LNCAP (cell line): ENCODE data around the gene DNAJB8.

Experiments used
- CTCF ChIP-seq: fragments of 450-650 bp; IDR thresholded peaks from 2 replicates; pipeline ENCODE4 v1.5.1; 2017; ENCODE audit warnings: mild to moderate bottlenecking

DNAJB8 gene

GRCh38 chr3:128466840-128467541 lies at the start of gene DNAJB8:
Gene DNAJB8, minus strand, starts transcription at chr3:128466890. Its CDS starts 3,645 bp downstream, at chr3:128463245.
- no peak for TF ChIP-seq CTCF

- TF ChIP-seq CTCF = no peak
Observed at GRCh38 chr3:128515967-128516366, 49.3 kb upstream of the DNAJB8 start.

- no peak for TF ChIP-seq CTCF
Observed at GRCh38 chr3:128508852-128509251, 42.2 kb upstream of the DNAJB8 start.

- no peak for TF ChIP-seq CTCF
Observed at GRCh38 chr3:128506754-128507153, 40.1 kb upstream of the DNAJB8 start.

GRCh38 chr3:128505771-128506170 lies 39.1 kb upstream of the DNAJB8 start:
- TF ChIP-seq CTCF = no peak

GRCh38 chr3:128504963-128505730 lies 38.5 kb upstream of the DNAJB8 start:
- TF ChIP-seq CTCF = no peak

GRCh38 chr3:128504533-128504915 lies 37.8 kb upstream of the DNAJB8 start:
- no peak for TF ChIP-seq CTCF
